ENCODE data around the gene UBE2F. TPM values are rescaled to one million over a fixed set of nuclear protein-coding genes. Genes with fewer than 3 reads are reported as not detected.
A peak's percentile ranks its signal among the peaks of the same experiment; 100 is the strongest.

The UBE2F gene
- total RNA-seq, 4 donors from 2014 or later = 40.7 to 88.9 (median 64.9) TPM

GRCh38 chr2:238060542-238061314 lies 93.9 kb downstream of the UBE2F start, which contains the start of gene SCLY:
Gene SCLY, plus strand, starts transcription at chr2:238061001. Its CDS starts 54 bp downstream, at chr2:238061055.
- TF ChIP-seq CTCF (IDR thresholded peaks at IDR 0.05) (peak in 2 of 4 experiments; percentile 21 to 27), POLR2A (IDR thresholded peaks at IDR 0.05) (peak; percentile 83 to 85)
- peaks cover 0 to 13% of the 10 kb centered on the region in 2 donors for H3K4me1 ChIP-seq

GRCh38 chr2:238061315-238062202 lies 94.7 kb downstream of the UBE2F start:
- Histone ChIP-seq H3K4me1 (peaks cover 0 to 13% of the 10 kb centered on the region in 2 donors), H3K27me3 (no peaks in the 10 kb centered on the region), H3K27ac (peak overlapping the region; percentile 81 to 88), H3K4me3 (peak overlapping the region; percentile 83 to 92), H3K36me3 (no peaks in the 10 kb centered on the region), H3K9me3 (no peaks in the 10 kb centered on the region)
- intact Hi-C loops (cut with DNase I; ENCODE audit: low total_unique reads) = no loop called here
- DNase-seq = peak; percentile 23 to 29
- TF ChIP-seq POLR2A (IDR thresholded peaks at IDR 0.05) (no peak), CTCF (IDR thresholded peaks at IDR 0.05) (no peak)

More at GRCh38 chr2:238060542-238061314, 93.9 kb downstream of the UBE2F start, which contains the start of gene SCLY:
- H3K36me3 ChIP-seq = no peaks in the 10 kb centered on the region
- peak within 1 kb of the TSS; percentile 88 to 92 for H3K4me3 ChIP-seq
- no peaks in the 10 kb centered on the region for H3K27me3 ChIP-seq
- intact Hi-C loops (cut with DNase I; ENCODE audit: low total_unique reads) = no loop called here
- DNase-seq = peak; percentile 97 to 98
- no peaks in the 10 kb centered on the region for H3K9me3 ChIP-seq
- H3K27ac ChIP-seq = peak within 1 kb of the TSS; percentile 85 to 92

- intact Hi-C loops (cut with DNase I; ENCODE audit: low total_unique reads) = no loop called here
- no peaks in the 10 kb centered on the region for H3K9me3 ChIP-seq
- no peak for DNase-seq
These were observed 96.8 kb downstream of the UBE2F start for GRCh38 chr2:238063414-238064189.

GRCh38 chr2:238064376-238064775 lies 97.6 kb downstream of the UBE2F start:
- H3K36me3 ChIP-seq = no peaks in the 10 kb centered on the region
- no peak overlapping the region for H3K4me3 ChIP-seq
- H3K4me1 ChIP-seq = peaks cover 0 to 13% of the 10 kb centered on the region in 2 donors
- DNase-seq = no peak
- no peak for TF ChIP-seq POLR2A (IDR thresholded peaks at IDR 0.05)
- TF ChIP-seq CTCF (IDR thresholded peaks at IDR 0.05) = no peak
- H3K27me3 ChIP-seq = no peaks in the 10 kb centered on the region
- no peak overlapping the region for H3K27ac ChIP-seq
- no peaks in the 10 kb centered on the region for H3K9me3 ChIP-seq
- intact Hi-C loops (cut with DNase I; ENCODE audit: low total_unique reads) = no loop called here

More at GRCh38 chr2:238063414-238064189, 96.8 kb downstream of the UBE2F start:
- Histone ChIP-seq H3K4me3 (no peak overlapping the region), H3K36me3 (no peaks in the 10 kb centered on the region), H3K27ac (no peak overlapping the region), H3K27me3 (no peaks in the 10 kb centered on the region), H3K4me1 (peaks cover 0 to 13% of the 10 kb centered on the region in 2 donors)
- TF ChIP-seq CTCF (IDR thresholded peaks at IDR 0.05) = no peak
- TF ChIP-seq POLR2A (IDR thresholded peaks at IDR 0.05) = no peak

All from uterus (tissue), 4 donors.